Heart left ventricle (tissue), 13 donors: ENCODE measurements around the gene NIPA2.

Source experiments
- CTCF ChIP-seq, 12 donors: fragments of 200-600 bp; sonication (generic) in 4 of 12; IDR thresholded peaks; one replicate each; pipeline versions ENCODE4 v1.5.0 to v1.8.0; 2018 to 2022; ENCODE audit warnings: antibody characterized with exemption in 12 of 12, mild to moderate bottlenecking in 5 of 12
- POLR2A ChIP-seq, 2 donors: fragments of 450-650 bp; IDR thresholded peaks; one replicate each; pipeline ENCODE4 v1.6.1; 2017; ENCODE audit warnings: antibody characterized with exemption in 2 of 2, mild to moderate bottlenecking in 2 of 2, moderate library complexity in 2 of 2
- donor health status: ischemic (EF 13 %, LVEDD 7.1; RV severe dilation, severe dysfunction).
- donor health status: DM: no; HTN: yes; CAD: no.
- donor health status: DM: no; HTN: no; CAD: no.
- donor health status: ischemic (EF 25% LVEDD 6.9; RV normal size, moderate dysfunction).
- donor health status: ischemic (EF 25% LVEDD 5.7; RV mildly dilated, moderate dysfunction).
- donor health status: ischemic (EF 35%, LVEDD 5.7; RV mildly dilated, moderate dysfunction).
- donor health status: nonischemic (EF 11% LVEDD 7.7; RV severe dilation, severe dysfunction).
- donor health status: DM: yes; HTN: yes; CAD: no.
- donor health status: PGD.
- donor health status: ischemic (EF 29% LVEDD 5.4; RV normal size, mild dysfunction).
- donor health status: nonischemic (EF 23%, LVEDD 6.1; RV moderate dilation, normal function).

GRCh38 chr15:22799902-22800301 is 38.6 kb upstream of the NIPA2 start:
- no peak for TF ChIP-seq POLR2A (IDR thresholded peaks at IDR 0.05)
- no peak for TF ChIP-seq CTCF (IDR thresholded peaks at IDR 0.05)
